Bronchial epithelial cell (primary cell): ENCODE results near the gene LOC101059915.

Experiments used
- DNase-seq: peaks from one replicate; pipeline ENCODE4 v3.0.0-alpha.2; 2010; ENCODE audit warnings: low read depth
- FAIRE-seq: peaks from 2 replicates; lab custom pipeline; 2011; peaks lifted over from hg19 to GRCh38; lab: Jason Lieb, UNC
- H3K27me3 ChIP-seq: 2 replicates; pipeline ENCODE4 v1.5.1; 2011; ENCODE audit warnings: low read length; ENCODE audit not compliant: control insufficient read depth, insufficient read depth
- H3K36me3 ChIP-seq: 2 replicates; pipeline ENCODE4 v1.5.1; 2011; ENCODE audit warnings: low read length; ENCODE audit not compliant: control insufficient read depth, insufficient read depth
- H3K4me3 ChIP-seq: 2 replicates; pipeline ENCODE4 v1.5.1; 2011; ENCODE audit warnings: mild to moderate bottlenecking, low read depth, low read length, control low read depth
- CTCF ChIP-seq: IDR thresholded peaks from 2 replicates; pipeline ENCODE4 v1.5.1; 2011; ENCODE audit warnings: mild to moderate bottlenecking, moderate library complexity, low read length, control low read depth, inconsistent platforms; ENCODE audit not compliant: insufficient read depth, severe bottlenecking

The LOC101059915 gene

GRCh38 chrX:71667328-71668247, at the start of gene LOC101059915:
Gene LOC101059915, plus strand, starts transcription at chrX:71667546.
- H3K27me3 ChIP-seq, result no peaks in the 10 kb centered on the region
- DNase-seq, result no peak
- no peak within 1 kb of the TSS for H3K4me3 ChIP-seq
- H3K36me3 ChIP-seq, result no peaks in the 10 kb centered on the region
- FAIRE-seq, result no peak
- TF ChIP-seq CTCF, result no peak

DNA sequence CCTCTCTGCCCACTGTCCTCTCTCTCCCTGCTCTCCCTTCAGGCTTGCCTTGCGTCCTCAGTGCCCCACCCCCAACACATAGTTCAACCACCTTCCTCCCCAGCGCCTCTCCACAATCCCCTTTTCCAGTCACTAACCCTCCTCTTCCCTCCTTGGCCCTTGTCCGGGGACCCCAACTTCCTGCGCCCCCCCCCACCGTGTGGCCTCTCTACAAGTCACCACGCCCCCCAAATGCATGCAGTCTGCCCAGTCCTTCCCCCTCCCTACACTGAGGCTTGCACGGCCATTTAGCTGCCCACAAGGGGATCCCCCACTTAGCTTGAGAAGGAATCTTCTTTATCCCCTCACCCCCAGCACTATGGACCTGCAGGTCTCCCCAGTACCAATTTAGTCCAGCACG, 49.6 kb upstream of the LOC101059915 start:
- DNase-seq (no peak), FAIRE-seq (no peak)
- Histone ChIP-seq H3K27me3 (no peaks in the 10 kb centered on the region), H3K36me3 (peaks cover 2% of the 10 kb centered on the region), H3K4me3 (no peak overlapping the region)
- no peak for TF ChIP-seq CTCF

- H3K36me3 ChIP-seq, result peaks cover 2% of the 10 kb centered on the region
- no peaks in the 10 kb centered on the region for H3K27me3 ChIP-seq
- FAIRE-seq (no peak), DNase-seq (no peak)
- no peak within 1 kb of the TSS for H3K4me3 ChIP-seq
- TF ChIP-seq CTCF, result no peak
Observed at GRCh38 chrX:71618303-71618721, 49.0 kb upstream of the LOC101059915 start, which contains the start of gene CXCR3. Gene CXCR3, minus strand, starts transcription at chrX:71618511. Its CDS starts 62 bp downstream, at chrX:71618449.

DNA sequence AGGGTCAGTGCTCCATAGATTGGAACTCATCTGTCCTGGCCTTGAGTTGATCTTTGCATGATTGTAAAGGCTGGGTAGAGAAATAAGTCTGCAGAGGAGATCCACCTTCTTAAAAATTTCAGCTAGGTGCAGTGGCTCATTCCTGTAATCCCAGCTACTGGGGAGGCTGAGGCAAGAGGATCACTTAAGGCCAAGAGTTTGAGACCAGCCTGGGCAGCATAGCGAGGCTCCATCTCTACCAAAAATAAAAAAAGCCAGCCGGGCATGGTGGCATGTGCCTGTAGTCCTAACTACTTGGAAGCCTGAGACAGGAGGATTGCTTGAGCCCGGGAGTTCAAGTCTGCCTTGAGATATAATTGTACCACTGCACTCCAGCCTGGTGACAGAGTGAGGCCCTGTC, 48.6 kb upstream of the LOC101059915 start:
- H3K36me3 ChIP-seq, result no peaks in the 10 kb centered on the region
- FAIRE-seq (no peak), DNase-seq (no peak)
- TF ChIP-seq CTCF, result no peak
- no peaks in the 10 kb centered on the region for H3K27me3 ChIP-seq
- no peak overlapping the region for H3K4me3 ChIP-seq

DNA sequence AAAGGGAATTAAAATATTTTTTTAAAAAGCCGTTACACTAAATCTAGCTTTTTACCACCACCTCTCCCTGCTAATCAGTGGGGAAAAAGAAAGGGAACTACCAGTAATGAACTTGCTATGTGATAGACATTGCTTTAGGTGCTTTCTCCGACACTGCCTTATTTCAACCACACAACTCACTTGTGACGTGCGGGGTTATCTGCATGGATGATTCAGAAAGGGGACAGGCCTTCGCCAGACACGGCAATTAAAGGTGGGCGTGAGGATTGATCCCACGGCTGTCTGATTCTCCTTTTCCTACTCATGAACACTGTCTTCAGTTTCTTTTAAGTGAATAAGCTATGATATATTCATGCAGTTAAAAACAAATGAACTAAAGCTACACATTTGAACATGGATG, 48.2 kb upstream of the LOC101059915 start:
- FAIRE-seq, result no peak
- Histone ChIP-seq H3K27me3 (no peaks in the 10 kb centered on the region), H3K4me3 (no peak overlapping the region), H3K36me3 (no peaks in the 10 kb centered on the region)
- TF ChIP-seq CTCF, result no peak
- no peak for DNase-seq
